ENCODE measurements around the gene KCNH1. TPM values are rescaled to one million over a fixed set of nuclear protein-coding genes. Genes with fewer than 3 reads are reported as not detected.
A peak's percentile ranks its signal among the peaks of the same experiment; 100 is the strongest.

The KCNH1 gene
- total and polyA plus RNA-seq, 9 of the 15 experiments (the other 6 are each of a cell fraction or from before 2014, with no cell fraction given) = not detected

DNA sequence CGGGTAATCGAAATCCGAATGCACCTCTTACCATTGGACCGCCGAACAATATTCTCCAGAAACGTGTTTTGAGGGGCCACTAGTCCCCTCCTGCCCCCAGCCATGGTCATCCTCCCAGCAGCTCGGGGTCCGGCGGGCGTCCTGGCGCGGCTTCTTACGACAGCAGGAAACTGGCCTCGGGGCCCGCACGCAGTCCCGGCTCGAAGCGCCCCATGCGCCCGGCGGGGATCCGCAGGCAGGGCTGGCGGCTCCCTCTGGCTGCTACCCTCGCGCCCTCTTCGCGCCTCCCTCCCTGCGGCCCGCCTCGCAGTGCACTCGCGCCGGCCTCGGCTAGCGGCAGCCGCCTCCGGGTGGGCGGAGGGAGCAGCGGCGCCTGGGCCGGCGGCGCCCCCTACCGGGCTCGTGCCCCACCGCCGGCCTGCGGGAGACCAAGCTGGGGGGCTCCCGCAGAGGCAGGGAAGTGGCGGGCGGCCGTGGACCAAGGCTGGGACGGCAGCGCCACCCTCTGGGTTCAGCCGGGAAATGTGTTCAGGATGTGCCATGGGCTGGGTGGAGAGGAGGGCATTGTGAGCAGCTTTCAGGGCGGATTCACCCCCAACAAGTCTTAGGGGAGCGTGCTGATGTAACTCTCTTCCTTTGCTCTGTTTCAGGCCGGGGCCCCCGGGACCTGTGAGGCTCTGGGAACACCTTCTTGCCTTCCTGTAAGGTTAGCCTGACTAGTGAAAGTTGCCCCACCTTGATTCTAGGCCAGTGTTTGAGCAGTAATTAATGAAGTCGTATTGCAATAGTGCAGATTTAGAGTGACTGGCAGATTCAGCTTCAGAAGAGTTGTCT lies at the start of gene KCNH1 (continued):
- TF ChIP-seq ZNF263 (CRISPR knock-in tag; IDR thresholded peaks at IDR 0.05; ENCODE audit: borderline replicate concordance) (peak; percentile 17; the same call in 1 of the 2 replicates), ZNF282 (CRISPR knock-in tag; IDR thresholded peaks at IDR 0.05) (peak; percentile 85; the same call in 1 of the 2 replicates), FUS (optimal IDR thresholded peaks at IDR 0.05; ENCODE audit: low read depth, low read length) (peak; percentile 80), CREB1 (IDR thresholded peaks at IDR 0.05) (peak; percentile 41; the same call in 1 of the 2 replicates), CREB1 (CRISPR knock-in tag; IDR thresholded peaks at IDR 0.05) (no peak), MAX (CRISPR knock-in tag; IDR thresholded peaks at IDR 0.05) (peak; percentile 81), STAG1 (CRISPR knock-in tag; IDR thresholded peaks at IDR 0.05; ENCODE audit: borderline replicate concordance) (peak; percentile 85), TEAD1 (CRISPR knock-in tag; IDR thresholded peaks at IDR 0.05) (peak in 1 of 2 experiments; percentile 76; a peak in 1 of 4 replicates), ZNF24 (IDR thresholded peaks at IDR 0.05) (peak; percentile 78), POLR3A (IDR thresholded peaks at IDR 0.05; ENCODE audit: borderline replicate concordance, extremely low read depth, insufficient read depth, insufficient read length) (no peak), KAT2B (IDR thresholded peaks at IDR 0.05; ENCODE audit: low read depth, low read length) (peak; percentile 71), YY1 (IDR thresholded peaks at IDR 0.05; ENCODE audit: borderline replicate concordance in 1 of 3, control insufficient read depth in 1 of 3, extremely low read depth in 1 of 3, insufficient read depth in 3 of 3, insufficient read length in 1 of 3, insufficient replicate concordance in 2 of 3, low read depth in 1 of 3, low read length in 2 of 3) (peak in 2 of 3 experiments; percentile 60 to 74), KLF13 (tag; IDR thresholded peaks at IDR 0.05; ENCODE audit: borderline replicate concordance, low read depth) (peak; percentile 91), SMAD2 (IDR thresholded peaks at IDR 0.05; ENCODE audit: low read depth, low read length) (no peak), SIN3B (IDR thresholded peaks at IDR 0.05; ENCODE audit: low read depth) (peak; percentile 71; the same call in 1 of the 2 replicates), SMARCA5 (IDR thresholded peaks at IDR 0.05) (no peak), ZBTB17 (CRISPR knock-in tag; IDR thresholded peaks at IDR 0.05) (0 out of 2 replicates have a peak, but pooled peaks have one; percentile 45), GABPA (tag; conservative IDR thresholded peaks at IDR 0.05; ENCODE audit: low read depth) (no peak), JUN (IDR thresholded peaks at IDR 0.05; ENCODE audit: borderline replicate concordance, low read depth, low read length) (peak; percentile 19; the same call in 1 of the 2 replicates), JUN (CRISPR knock-in tag; IDR thresholded peaks at IDR 0.05; ENCODE audit: borderline replicate concordance) (peak; percentile 80; the same call in 1 of the 2 replicates), TOE1 (IDR thresholded peaks at IDR 0.05; ENCODE audit: borderline replicate concordance) (no peak), TOE1 (CRISPR knock-in tag; IDR thresholded peaks at IDR 0.05; ENCODE audit: borderline replicate concordance, low read depth) (peak; percentile 78; the same call in 1 of the 2 replicates), ATF7 (IDR thresholded peaks at IDR 0.05) (peak; percentile 75; the same call in 1 of the 2 replicates), SIN3A (IDR thresholded peaks at IDR 0.05; ENCODE audit: borderline replicate concordance in 2 of 2, control insufficient read depth in 1 of 2, low read depth in 2 of 2, low read length in 2 of 2) (no peak), SMC3 (conservative IDR thresholded peaks at IDR 0.05; ENCODE audit: insufficient read depth, low read depth, low read length) (peak; percentile 97), SPI1 (IDR thresholded peaks at IDR 0.05; ENCODE audit: borderline replicate concordance, low read depth, low read length) (peak; percentile 77)
- TF ChIP-seq, protein P1, sequence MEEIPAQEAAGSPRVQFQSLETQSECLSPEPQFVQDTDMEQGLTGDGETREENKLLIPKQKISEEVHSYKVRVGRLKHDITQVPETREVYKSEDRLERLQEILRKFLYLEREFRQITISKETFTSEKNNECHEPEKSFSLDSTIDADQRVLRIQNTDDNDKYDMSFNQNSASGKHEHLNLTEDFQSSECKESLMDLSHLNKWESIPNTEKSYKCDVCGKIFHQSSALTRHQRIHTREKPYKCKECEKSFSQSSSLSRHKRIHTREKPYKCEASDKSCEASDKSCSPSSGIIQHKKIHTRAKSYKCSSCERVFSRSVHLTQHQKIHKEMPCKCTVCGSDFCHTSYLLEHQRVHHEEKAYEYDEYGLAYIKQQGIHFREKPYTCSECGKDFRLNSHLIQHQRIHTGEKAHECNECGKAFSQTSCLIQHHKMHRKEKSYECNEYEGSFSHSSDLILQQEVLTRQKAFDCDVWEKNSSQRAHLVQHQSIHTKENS (CRISPR knock-in tag; IDR thresholded peaks at IDR 0.05) = no peak
